Adrenal gland (tissue), 12 donors: Measurements from ENCODE around the gene CLEC18A. TPM values are rescaled to one million over a fixed set of nuclear protein-coding genes. Genes with fewer than 3 reads are reported as not detected.

ENCODE experiments used
- DNase-seq, 7 donors: peaks; one replicate each; pipeline ENCODE4 v3.0.0-alpha.2; 2019 to 2020
- H3K27ac ChIP-seq, 5 donors: fragments of 200-600 bp; sonication (generic) in 4 of 5; 1 replicate in 3 of 5; 2 replicates in 2 of 5; pipeline versions ENCODE4 v1.5.1 to v1.8.0; 2016 to 2020; ENCODE audit warnings: mild to moderate bottlenecking in 1 of 5
- H3K27me3 ChIP-seq: fragments of 200-600 bp; 2 replicates; pipeline ENCODE4 v1.8.0; 2021
- H3K36me3 ChIP-seq, 2 donors: fragments of 200-600 bp; replicated peaks in 1 of 2; 1 replicate in 1 of 2; 2 replicates in 1 of 2; pipeline versions ENCODE4 v1.5.1 to v1.8.0; 2018 to 2022
- H3K4me1 ChIP-seq, 2 donors: fragments of 200-600 bp; replicated peaks in 1 of 2; 1 replicate in 1 of 2; 2 replicates in 1 of 2; pipeline versions ENCODE4 v1.5.1 to v1.8.0; 2018 to 2021
- H3K4me3 ChIP-seq, 4 donors: fragments of 200-600 bp; sonication (generic) in 3 of 4; one replicate each; pipeline ENCODE4 v1.5.1; 2016 to 2018
- H3K9me3 ChIP-seq, 3 donors: fragments of 200-600 bp; sonication (generic) in 1 of 3; replicated peaks in 1 of 3; 1 replicate in 2 of 3; 2 replicates in 1 of 3; pipeline versions ENCODE4 v1.5.1 to v1.8.0; 2016 to 2021
- CTCF ChIP-seq, 6 experiments: fragments of 450-650 bp in 4 of 6; fragments of 200-600 bp in 2 of 6; sonication (generic) in 1 of 6; IDR thresholded peaks; 1 replicate in 5 of 6; 2 replicates in 1 of 6; pipeline versions ENCODE4 v1.5.1 to v1.8.0; 2016 to 2021; ENCODE audit warnings: antibody characterized with exemption in 6 of 6, mild to moderate bottlenecking in 2 of 6, moderate library complexity in 1 of 6
- POLR2A ChIP-seq, 2 donors: fragments of 450-650 bp; IDR thresholded peaks; one replicate each; pipeline ENCODE4 v1.6.1; 2017; ENCODE audit warnings: antibody characterized with exemption in 2 of 2, mild to moderate bottlenecking in 2 of 2, moderate library complexity in 1 of 2
- WGBS, 4 donors: extraction: QIAGEN DNeasy Blood & Tissue Kit in 2 of 4; methylation state at CpG; one replicate each; pipeline versions ENCODE4 v1.1.5 to v1.1.7; 2013 to 2017; 5-methylcytosine and 5-hydroxymethylcytosine counted together
- intact Hi-C, 2 donors: fragments of 100-400 bp; cut with DNase I; formaldehyde crosslinking; loops; one replicate each; pipeline versions ENCODE4 v1.14.1 to v1.15.0; 2022 to 2023
- polyA plus RNA-seq, 3 donors: library from polyadenylated mRNA; stranded (reverse); fragments of 200-250 nt in 2 of 3; fragments of 350-450 nt in 1 of 3; fragmentation: Illumina TruSeq in 1 of 3; extraction: RNeasy Lipid Tissue Mini Kit (QIAGEN cat#74804) in 1 of 3; gene quantifications; one replicate each; pipeline ENCODE4 v1.2.3, GENCODE V29; 2013 to 2014
- total RNA-seq, 9 donors: library from RNA; depleted of rRNA in 4 of 9; stranded (reverse); fragments of >200 nt in 4 of 9; fragments of 120-200 nt in 1 of 9; fragmentation: NEBNext Ultra II Directional in 1 of 9; extraction: Animal tissue kit (Norgen Biotek cat#: 25700) in 1 of 9; gene quantifications; one replicate each; pipeline versions ENCODE4 v1.1.0 to v1.2.4, GENCODE V29; 2013 to 2023
- donor health status: healthy with polysubstance abuse.
- donor health status: Bipolar disorder and iron deficiency.
- donor health status: DM: yes; HTN: yes; CAD: no.
- donor health status: DM: no; HTN: no; CAD: no.
- donor health status: DM: no; HTN: no; CAD: no.
- donor health status: DM: yes; HTN: yes; CAD: no.

The CLEC18A gene
- total and polyA plus RNA-seq, 12 donors = 1.0 to 8.0 (median 2.9) TPM

GRCh38 chr16:69916462-69916861 lies 34.7 kb upstream of the CLEC18A start:
- intact Hi-C loops = no loop called here
- WGBS, 4 donors = 88 to 100% (median 96%) methylated on average over 1 of the region's 1 CpG
- no peak for DNase-seq
- TF ChIP-seq POLR2A (IDR thresholded peaks at IDR 0.05) = no peak
- no peak for TF ChIP-seq CTCF (IDR thresholded peaks at IDR 0.05)
- Histone ChIP-seq H3K4me1 (peaks cover 10 to 11% of the 10 kb centered on the region in 2 donors), H3K9me3 (no peaks in the 10 kb centered on the region), H3K36me3 (no peaks in the 10 kb centered on the region), H3K27ac (peak overlapping the region in 3 of 5 donors; percentile 81 to 96 (median 94)), H3K4me3 (no peak overlapping the region), H3K27me3 (no peaks in the 10 kb centered on the region)

GRCh38 chr16:69917311-69917710 lies 33.8 kb upstream of the CLEC18A start:
- no peak for TF ChIP-seq CTCF (IDR thresholded peaks at IDR 0.05)
- no peak for TF ChIP-seq POLR2A (IDR thresholded peaks at IDR 0.05)
- Histone ChIP-seq H3K36me3 (no peaks in the 10 kb centered on the region), H3K4me1 (peaks cover 10 to 11% of the 10 kb centered on the region in 2 donors), H3K4me3 (no peak overlapping the region), H3K9me3 (no peaks in the 10 kb centered on the region), H3K27ac (peak overlapping the region; percentile 19 to 96 (median 94)), H3K27me3 (no peaks in the 10 kb centered on the region)
- no peak for DNase-seq
- intact Hi-C loops = no loop called here
- 75 to 85% (median 75%) methylated on average over 1 of the region's 1 CpG; no CpG with 5 or more reads in 1 of the 4 donors for WGBS, 4 donors

DNA sequence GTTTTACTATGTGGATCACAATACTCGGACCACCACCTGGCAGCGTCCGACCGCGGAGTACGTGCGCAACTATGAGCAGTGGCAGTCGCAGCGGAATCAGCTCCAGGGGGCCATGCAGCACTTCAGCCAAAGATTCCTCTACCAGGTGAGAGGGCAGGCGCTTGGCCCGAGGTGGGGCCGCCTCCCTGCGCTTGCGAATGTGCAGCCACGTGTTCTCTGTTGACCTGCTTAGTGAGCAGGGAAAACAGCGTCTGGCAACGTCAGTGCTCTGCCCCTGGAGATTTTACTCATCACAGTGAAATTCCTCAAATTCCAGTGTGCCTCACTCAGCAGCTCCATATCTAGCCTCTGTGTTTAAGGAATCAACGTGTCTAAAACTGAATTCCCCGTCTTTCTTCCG lies 33.4 kb upstream of the CLEC18A start:
- no peaks in the 10 kb centered on the region for H3K9me3 ChIP-seq
- peaks cover 10 to 11% of the 10 kb centered on the region in 2 donors for H3K4me1 ChIP-seq
- peak overlapping the region; percentile 51 to 96 (median 94) for H3K27ac ChIP-seq
- intact Hi-C loops = no loop called here
- WGBS, 4 donors = 27 to 47% (median 33%) methylated on average over 7 to 20 of the region's 20 CpGs
- H3K4me3 ChIP-seq = peak overlapping the region in 1 of 4 donors; percentile 44
- peak in 1 of 2 donors; percentile 82 for TF ChIP-seq POLR2A (IDR thresholded peaks at IDR 0.05)
- no peak for TF ChIP-seq CTCF (IDR thresholded peaks at IDR 0.05)
- DNase-seq = peak; percentile 73 to 94 (median 92)
- H3K36me3 ChIP-seq = no peaks in the 10 kb centered on the region
- H3K27me3 ChIP-seq = no peaks in the 10 kb centered on the region

DNA sequence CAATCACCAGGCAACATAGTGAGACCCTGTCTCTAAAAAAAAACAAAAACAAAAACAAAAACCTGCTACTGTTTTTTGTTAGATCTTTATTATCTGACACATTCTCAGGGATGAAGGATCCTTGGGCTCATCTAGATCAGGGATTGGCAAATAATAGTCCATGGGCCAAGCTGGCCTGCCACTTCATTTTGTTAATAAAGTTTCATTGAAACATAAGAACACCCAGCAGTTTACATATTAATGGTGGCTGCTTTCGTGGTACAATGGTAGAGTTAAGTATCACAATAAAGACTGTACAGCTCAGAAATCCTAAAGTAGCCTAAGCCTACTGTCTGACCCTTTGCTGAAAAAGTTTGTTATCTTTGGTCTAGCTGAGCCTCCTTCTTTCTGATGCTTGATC lies 32.9 kb upstream of the CLEC18A start:
- no peak for DNase-seq
- Histone ChIP-seq H3K36me3 (no peaks in the 10 kb centered on the region), H3K4me1 (peaks cover 10 to 11% of the 10 kb centered on the region in 2 donors), H3K9me3 (no peaks in the 10 kb centered on the region), H3K27ac (peak overlapping the region; percentile 51 to 96 (median 94)), H3K27me3 (no peaks in the 10 kb centered on the region), H3K4me3 (peak overlapping the region in 1 of 4 donors; percentile 44)
- intact Hi-C loops = no loop called here
- WGBS, 4 donors = 54 to 73% (median 59%) methylated on average over 1 of the region's 1 CpG
- TF ChIP-seq CTCF (IDR thresholded peaks at IDR 0.05) (no peak), POLR2A (IDR thresholded peaks at IDR 0.05) (no peak)
